Stimulated activated CD8-positive, alpha-beta memory T cell treated with anti-CD3 and anti-CD28 coated beads, Interleukin-15, amount 100 ng/mL, for 48 hours (primary cell): ENCODE measurements around the gene NOL7.

Experiments
- DNase-seq, 2 donors: peaks; one replicate each; pipeline ENCODE4 v3.0.0-alpha.2; 2020; ENCODE audit warnings: low read depth in 2 of 2

Gene NOL7

DNA sequence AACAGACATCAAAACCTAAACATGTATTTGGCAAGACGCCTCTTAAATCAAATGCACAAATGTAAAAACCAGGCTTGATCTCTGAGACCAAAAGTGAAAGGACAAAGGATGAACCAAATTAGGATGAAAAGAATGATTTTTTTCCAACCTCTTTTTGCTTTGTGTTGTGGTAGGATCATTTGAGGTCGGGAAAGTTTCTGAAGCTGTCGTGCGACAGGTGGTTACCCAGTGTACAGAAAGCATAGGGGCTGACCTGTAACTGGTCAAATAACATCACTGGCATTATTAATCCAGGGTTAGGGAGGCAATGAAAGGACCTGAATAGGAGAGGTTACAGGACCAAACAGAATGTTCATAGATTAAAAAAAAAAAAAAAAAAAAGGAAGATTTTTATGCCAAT is 18.1 kb upstream of the NOL7 start:
- DNase-seq: no peak

GRCh38 chr6:13600036-13600435 is 15.1 kb upstream of the NOL7 start:
- no peak for DNase-seq

GRCh38 chr6:13604135-13604534 is 11.0 kb upstream of the NOL7 start:
- DNase-seq: no peak

DNA sequence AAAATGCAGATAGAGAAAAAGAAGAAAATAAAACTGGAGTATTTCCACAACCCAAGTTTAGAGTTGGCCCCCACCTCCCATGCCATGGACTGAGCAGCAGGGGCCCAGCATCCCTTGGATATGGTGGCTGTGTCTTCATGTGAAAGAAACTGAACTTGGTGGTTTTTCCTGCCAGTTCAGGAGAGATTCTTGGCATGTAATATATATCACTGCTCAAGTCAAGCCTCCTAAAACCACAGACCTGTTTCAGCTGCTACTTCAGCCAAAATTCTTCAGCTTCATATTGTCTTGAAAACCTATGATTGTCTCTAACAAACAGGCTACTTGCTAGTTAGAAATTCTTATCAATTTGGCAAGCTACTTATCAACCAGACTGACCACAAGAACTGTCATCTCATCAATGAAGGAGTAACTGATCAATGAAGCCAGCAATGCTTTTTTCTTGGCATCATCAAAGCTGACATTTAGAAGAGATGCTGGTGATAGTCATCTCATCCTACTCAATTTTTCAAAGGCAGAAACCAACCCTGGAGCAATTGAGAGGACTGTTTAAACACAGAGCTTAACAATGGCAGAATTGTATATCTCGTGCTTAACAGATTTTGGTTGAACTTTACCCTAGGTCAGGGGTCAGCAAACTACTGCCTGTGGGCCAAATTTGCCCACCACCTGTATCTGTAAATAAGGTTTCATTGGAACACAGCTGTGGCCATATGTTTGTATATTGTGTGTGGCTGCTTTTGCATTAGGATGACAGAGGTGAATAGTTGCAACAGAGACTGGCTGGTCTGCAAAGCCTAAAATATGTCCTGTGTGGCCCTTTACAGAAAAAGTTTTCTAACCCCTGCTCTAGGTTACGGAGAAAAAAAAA is 10.4 kb upstream of the NOL7 start:
- no peak for DNase-seq

- DNase-seq: no peak
Measured at GRCh38 chr6:13605634-13606033, 9.5 kb upstream of the NOL7 start.

- DNase-seq: no peak
Measured at GRCh38 chr6:13611715-13612114, 3.4 kb upstream of the NOL7 start.

DNA sequence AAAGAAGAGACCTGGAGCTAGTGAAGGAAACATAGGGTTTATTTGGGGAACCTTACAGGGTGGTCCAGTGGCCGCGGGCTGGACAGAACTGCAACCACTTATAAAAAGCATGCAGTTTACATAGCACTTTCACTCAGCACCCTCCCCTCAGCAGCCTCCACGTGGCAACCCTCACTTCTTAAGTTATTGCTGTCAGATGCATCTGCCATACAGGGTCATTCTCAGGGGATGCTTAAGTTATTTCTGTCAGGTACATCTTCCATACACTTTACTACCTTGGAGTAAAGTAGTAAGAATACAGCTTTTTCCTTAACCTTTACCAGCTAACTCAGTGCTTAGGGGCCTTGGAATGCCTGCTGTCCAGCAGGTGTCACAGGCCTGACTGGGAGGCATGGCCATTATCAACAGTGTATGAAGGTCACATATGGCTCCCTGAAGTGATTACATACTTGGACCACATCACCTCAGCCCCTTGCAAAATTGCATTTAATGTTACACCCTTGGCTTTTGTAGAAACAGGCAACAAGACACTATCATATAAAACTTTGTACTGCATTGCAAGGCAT is 2.0 kb upstream of the NOL7 start:
- no peak for DNase-seq

DNA sequence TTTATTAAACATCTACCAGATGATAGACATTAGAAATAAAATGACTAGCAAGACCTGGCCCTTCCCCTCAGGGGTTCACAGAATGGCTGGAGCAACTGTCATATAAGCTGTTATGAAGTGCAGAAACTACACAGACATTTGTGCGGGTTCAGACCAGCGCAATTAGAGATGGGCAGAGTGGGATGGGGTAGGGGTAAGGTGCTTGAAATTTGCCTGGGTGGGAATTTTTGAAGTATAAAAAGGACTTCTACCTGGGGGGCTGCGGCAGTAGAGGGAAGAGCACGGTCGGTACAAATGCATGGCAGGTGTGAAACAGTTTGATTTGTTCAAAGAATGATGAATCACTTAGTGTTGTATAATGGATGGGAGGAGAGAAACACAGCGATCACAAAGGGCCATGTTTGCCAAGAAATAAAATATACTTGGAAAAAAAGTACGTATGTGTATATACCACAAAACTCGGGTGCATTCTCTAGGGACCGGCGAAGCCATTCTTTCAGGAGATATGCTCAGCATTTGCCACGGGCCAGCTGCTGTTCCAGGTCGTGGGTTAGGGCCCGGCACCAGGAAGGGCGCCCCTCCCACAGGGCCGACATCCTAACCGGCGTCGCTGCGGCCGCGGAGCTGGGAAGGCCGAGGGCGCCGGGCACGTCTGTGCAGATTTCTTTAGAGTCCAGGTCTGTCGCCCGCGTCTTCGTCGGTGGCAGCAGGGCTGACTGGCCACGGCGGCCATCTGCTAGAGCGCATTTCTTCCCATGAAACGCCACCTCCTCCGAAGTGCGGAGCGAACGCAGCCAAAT is 809 bp upstream of the NOL7 start:
- peak in 1 of 2 donors; percentile 15 for DNase-seq

- DNase-seq: peak; percentile 12 to 29
Measured at GRCh38 chr6:13615792-13616120, 621 bp downstream of the NOL7 start.

DNA sequence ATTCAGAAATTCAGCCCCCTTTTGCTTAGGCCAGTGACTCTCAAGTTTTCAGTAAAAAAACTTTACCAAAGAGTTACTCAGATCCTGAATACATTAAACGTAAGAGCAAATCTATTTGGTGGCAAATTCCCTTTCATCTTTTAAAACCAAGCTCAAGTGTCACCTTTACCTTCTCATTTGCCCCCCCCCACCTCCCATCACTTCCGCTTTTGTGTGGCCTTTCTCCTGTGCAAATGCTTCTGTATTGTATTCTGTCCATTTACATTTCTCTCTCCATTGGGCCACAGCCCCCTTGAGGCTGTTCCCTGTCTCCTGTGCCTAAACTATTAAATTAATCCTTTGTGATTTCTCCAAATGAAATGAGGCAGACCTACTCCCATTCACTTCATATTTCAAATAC is 1.9 kb downstream of the NOL7 start:
- DNase-seq: no peak

- DNase-seq: no peak
Measured at GRCh38 chr6:13624871-13625288, 9.7 kb downstream of the NOL7 start.

DNA sequence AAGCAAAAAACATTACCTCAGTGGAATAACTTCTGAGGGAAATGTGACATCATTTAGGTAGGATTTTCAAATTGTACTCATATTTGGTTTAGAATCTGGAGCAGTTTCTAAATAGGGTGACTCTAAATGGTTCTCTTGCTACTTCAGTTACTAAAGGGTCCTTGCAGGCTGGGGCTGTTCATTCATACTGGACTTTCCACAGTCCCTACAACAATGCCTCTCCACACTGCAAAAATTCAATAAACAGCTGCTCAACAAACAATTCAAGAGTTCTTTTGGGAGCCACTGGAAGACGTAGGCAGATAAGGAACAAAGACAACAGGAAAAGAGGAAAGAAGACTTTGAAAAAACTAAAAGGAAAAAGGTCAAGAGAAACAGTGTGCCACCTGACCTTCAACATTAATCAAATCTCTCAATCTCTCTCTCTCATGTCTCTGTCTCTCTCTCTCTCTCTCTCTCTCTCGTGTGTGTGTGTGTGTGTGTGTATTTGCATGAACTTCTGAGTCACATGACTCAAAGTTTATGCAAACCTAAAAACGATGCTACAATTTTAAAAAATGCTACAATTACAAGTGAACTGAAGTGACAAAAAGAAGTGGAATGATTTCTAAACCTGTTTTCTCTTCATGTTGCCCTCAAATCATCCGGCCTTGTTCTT is 14.5 kb downstream of the NOL7 start:
- DNase-seq: no peak

DNA sequence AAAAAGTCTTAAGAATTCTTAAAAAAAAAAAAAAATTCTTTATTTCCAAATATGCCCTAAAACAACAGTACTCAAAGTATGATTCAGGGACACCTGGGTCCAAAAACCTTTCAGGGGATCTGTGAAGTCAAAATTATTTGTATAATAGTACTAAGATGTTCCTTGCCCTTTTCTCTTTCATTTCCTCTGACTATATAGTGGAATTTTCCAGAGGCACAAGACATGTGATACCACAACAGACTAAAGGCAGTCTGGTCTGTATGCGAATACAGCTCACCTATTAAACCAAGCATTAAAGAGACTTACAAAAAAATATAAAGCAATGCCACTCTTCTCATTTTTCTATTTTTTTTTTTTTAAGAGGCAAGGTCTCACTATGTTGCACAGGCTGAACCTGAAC is 15.4 kb downstream of the NOL7 start:
- no peak for DNase-seq

DNA sequence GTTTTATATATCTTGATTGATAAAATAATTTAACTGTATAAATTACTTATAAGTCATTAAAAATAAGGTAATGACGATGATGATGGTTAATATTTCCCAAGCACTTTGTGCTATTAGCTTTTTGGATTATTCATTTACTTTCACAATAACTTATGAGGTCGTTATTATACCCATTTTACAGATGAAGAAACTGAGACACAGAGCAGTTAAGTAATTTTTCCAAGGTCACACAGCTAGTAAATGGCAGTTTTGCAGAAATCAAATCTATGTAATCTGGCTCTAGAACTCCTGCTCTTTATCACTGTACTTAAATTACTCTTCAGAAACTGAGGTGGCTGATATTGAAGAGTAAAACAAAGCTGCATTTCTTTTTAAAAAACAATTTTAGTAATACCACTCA is 18.2 kb downstream of the NOL7 start:
- DNase-seq: no peak

DNA sequence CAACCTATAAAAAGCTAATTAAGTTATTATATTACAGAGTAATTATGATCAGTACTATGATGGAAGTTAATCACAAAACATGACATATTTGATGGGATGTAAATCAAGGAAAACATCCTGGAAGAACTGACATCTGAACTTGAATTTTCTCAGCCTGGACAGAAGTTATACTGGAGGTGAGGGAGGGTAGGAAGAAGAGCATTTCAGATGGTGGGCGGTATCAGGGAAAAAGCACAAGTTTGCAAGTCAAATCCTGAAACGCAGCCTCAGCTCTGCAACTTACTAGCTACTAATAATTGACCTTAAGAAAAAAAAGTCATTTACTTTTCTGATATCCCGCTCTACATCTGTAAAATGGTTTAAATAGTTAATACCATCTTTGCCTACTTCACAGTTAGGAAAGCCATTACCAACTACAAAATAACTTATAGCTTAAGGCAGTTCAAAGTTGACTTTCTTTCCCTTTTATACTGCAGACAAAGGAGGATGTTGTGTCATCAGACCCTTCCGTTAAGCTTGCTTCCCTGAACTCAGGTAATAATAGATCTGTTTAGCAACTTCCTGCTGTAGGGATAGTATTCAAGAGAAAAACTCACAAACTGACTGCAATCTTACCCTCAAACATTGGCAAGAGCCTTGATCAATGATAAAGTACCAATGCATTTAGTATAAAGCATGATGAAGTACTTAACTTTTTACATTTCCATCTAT is 21.0 kb downstream of the NOL7 start:
- no peak for DNase-seq

- no peak for DNase-seq
Measured at GRCh38 chr6:13638014-13638413, 22.9 kb downstream of the NOL7 start.

DNA sequence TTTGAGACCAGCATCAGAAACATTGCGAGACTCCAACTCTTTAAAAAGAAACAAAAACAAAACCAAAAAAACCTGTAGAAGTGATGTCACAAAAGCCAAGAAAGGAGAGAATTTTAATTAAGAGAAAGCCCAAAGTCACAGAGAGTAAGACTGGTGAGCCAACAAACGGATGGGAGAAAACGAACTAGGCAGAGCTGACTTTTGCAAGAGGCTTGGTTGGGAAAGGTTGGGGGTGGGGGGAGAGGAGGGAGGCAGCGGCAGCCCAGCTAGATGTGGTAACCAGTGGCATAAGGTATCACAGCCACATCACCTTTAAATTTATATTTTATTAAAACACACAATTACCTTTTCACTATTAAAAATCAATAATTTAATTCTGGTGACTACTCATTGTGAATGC is 23.5 kb downstream of the NOL7 start:
- no peak for DNase-seq

GRCh38 chr6:13641315-13641714 is 26.2 kb downstream of the NOL7 start:
- DNase-seq: no peak

GRCh38 chr6:13643125-13643524 is 28.0 kb downstream of the NOL7 start:
- no peak for DNase-seq

- DNase-seq: no peak
Measured at GRCh38 chr6:13648850-13649249, 33.7 kb downstream of the NOL7 start.

DNA sequence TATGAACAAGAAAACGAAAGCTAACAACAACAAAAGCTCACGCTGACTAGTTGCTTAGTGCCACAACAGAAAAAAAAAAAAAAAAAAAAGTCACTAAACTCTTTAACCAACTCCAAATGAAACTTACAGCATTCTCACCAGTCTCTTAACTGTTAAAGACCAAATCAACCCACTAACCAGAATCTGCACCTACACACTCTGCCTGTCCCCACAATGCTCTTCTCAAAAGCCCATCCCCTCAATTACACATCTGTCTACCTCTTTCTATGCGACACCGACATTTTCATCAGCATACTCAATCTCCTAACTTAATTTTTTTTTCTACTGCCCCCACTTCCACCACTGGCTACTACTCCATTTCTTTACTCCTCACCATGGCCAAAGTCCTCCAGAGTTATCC is 34.3 kb downstream of the NOL7 start:
- no peak for DNase-seq

GRCh38 chr6:13653296-13653695 is 38.2 kb downstream of the NOL7 start:
- DNase-seq: no peak
